ENCODE results near the gene ZFHX3. TPM values are rescaled to one million over a fixed set of nuclear protein-coding genes. Genes with fewer than 3 reads are reported as not detected.
A peak's percentile ranks its signal among the peaks of the same experiment; 100 is the strongest.

Gene ZFHX3
- total and polyA plus RNA-seq, 9 of the 15 experiments (the other 6 are each of a cell fraction or from before 2014, with no cell fraction given): 0.01 to 0.23 (median 0.06) TPM; not detected in 4

DNA sequence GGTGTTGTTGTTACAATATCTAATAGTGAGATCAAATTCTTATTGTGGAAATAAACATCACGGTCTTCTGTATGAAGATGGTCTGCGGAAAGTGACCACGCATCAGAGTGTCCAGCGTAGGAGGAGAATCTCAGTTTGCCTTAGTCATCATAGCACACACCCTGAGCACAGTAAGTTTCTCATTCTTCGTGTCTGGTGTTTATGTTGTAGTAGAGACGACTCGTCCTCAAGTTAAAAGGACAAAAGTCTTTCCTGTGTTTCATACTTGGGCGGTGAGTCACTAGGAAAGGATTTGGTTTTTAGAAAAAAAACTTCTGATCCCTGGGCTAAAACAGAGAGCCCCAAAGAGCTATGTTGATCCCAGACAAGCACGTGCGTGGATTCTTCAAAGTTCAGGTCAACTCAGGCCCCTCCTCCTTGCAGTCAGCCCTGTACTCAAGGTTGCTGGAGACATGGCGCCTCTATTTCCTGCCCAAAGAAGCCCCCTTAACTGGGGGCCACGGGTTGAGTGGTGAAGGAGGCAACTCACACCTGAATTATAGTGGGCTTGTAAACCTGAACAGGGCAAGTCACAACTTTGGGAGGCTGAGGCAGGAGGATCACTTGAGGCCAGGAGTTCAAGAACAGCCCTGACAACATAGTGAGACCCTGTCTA is 170.4 kb downstream of the ZFHX3 start:
- ATAC-seq (peak; percentile 42; the same call in 1 of the 3 replicates), FAIRE-seq (no peak), DNase-seq (ENCODE audit: extremely low read depth in 1 of 4, low spot score in 3 of 4) (no peak)
- H4K20me1 ChIP-seq (replicated peaks; ENCODE audit: control insufficient read depth, insufficient read depth, low read length): no peaks in the 10 kb centered on the region
- H3K4me2 ChIP-seq (ENCODE audit: insufficient read depth, low read length): no peak overlapping the region
- 2% methylated on average over 12 of the region's 12 CpGs for WGBS (ENCODE audit: insufficient coverage, low coverage, missing lambda C conversion rate)
- no peaks in the 10 kb centered on the region for H3K36me3 ChIP-seq (ENCODE audit: control insufficient read depth, insufficient read depth, low read length)
- no peaks in the 10 kb centered on the region for H3K79me2 ChIP-seq (ENCODE audit: control insufficient read depth, insufficient read depth, low read length)
- H3K9ac ChIP-seq (ENCODE audit: insufficient read depth in 1 of 2, low read depth in 2 of 2, low read length in 2 of 2): no peak overlapping the region
- POLR2A ChIA-PET: no interaction called here
- H2AFZ ChIP-seq (ENCODE audit: low read depth, low read length): no peak overlapping the region
- H3K27me3 ChIP-seq (ENCODE audit: control insufficient read depth in 2 of 2, insufficient read depth in 2 of 2, low read length in 2 of 2): peaks cover 2 to 48% of the 10 kb centered on the region in 2 experiments; a peak in 4 of 5 replicates
- H3K9me1 ChIP-seq (ENCODE audit: control insufficient read depth, insufficient read depth, low read length): no peaks in the 10 kb centered on the region
- BruUV-seq (replicated peaks): no TSS peak
- H3K9me3 ChIP-seq (replicated peaks; ENCODE audit: control insufficient read depth, insufficient read depth, low read depth, low read length): no peaks in the 10 kb centered on the region
- in situ Hi-C loops (cut with MboI) (no loop called here), intact Hi-C loops (cut with micrococcal nuclease) (no loop called here)
- 0 out of 5 replicates have a peak, but pooled peaks cover 0 to 2% of the 10 kb centered on the region in 2 experiments for H3K4me1 ChIP-seq (replicated peaks in 1 of 2; ENCODE audit: control insufficient read depth in 2 of 2, insufficient read depth in 2 of 2, low read length in 2 of 2)
- CTCF ChIA-PET (ENCODE audit: low intra/inter-chr PET ratio): no interaction called here
- no peak overlapping the region for H3K4me3 ChIP-seq
- H3K27ac ChIP-seq (ENCODE audit: extremely low read depth, low read depth, low read length): no peak overlapping the region
- TF ChIP-seq SP2 (IDR thresholded peaks at IDR 0.05; ENCODE audit: extremely low read depth, low read depth, low read length, poor library complexity, severe bottlenecking): no peak
- no peak for TF ChIP-seq RFX5 (IDR thresholded peaks at IDR 0.05; ENCODE audit: low read depth, low read length)
- TF ChIP-seq POLR2AphosphoS2 (IDR thresholded peaks at IDR 0.05; ENCODE audit: low read length): no peak
- TF ChIP-seq MTA2 (IDR thresholded peaks at IDR 0.05; ENCODE audit: low read depth): no peak
- TF ChIP-seq, protein P1, sequence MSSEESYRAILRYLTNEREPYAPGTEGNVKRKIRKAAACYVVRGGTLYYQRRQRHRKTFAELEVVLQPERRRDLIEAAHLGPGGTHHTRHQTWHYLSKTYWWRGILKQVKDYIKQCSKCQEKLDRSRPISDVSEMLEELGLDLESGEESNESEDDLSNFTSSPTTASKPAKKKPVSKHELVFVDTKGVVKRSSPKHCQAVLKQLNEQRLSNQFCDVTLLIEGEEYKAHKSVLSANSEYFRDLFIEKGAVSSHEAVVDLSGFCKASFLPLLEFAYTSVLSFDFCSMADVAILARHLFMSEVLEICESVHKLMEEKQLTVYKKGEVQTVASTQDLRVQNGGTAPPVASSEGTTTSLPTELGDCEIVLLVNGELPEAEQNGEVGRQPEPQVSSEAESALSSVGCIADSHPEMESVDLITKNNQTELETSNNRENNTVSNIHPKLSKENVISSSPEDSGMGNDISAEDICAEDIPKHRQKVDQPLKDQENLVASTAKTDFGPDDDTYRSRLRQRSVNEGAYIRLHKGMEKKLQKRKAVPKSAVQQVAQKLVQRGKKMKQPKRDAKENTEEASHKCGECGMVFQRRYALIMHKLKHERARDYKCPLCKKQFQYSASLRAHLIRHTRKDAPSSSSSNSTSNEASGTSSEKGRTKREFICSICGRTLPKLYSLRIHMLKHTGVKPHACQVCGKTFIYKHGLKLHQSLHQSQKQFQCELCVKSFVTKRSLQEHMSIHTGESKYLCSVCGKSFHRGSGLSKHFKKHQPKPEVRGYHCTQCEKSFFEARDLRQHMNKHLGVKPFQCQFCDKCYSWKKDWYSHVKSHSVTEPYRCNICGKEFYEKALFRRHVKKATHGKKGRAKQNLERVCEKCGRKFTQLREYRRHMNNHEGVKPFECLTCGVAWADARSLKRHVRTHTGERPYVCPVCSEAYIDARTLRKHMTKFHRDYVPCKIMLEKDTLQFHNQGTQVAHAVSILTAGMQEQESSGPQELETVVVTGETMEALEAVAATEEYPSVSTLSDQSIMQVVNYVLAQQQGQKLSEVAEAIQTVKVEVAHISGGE (CRISPR knock-in tag; IDR thresholded peaks at IDR 0.05): no peak
- no peak for TF ChIP-seq SOX6 (IDR thresholded peaks at IDR 0.05)
- no peak for TF ChIP-seq HDAC3 (IDR thresholded peaks at IDR 0.05; ENCODE audit: borderline replicate concordance, partially characterized antibody)
- no peak for TF ChIP-seq SAFB (IDR thresholded peaks at IDR 0.05; ENCODE audit: borderline replicate concordance, low read depth, low read length)
- TF ChIP-seq SNRNP70 (optimal IDR thresholded peaks at IDR 0.05; ENCODE audit: low read depth, low read length): no peak
- TF ChIP-seq, protein P2, sequence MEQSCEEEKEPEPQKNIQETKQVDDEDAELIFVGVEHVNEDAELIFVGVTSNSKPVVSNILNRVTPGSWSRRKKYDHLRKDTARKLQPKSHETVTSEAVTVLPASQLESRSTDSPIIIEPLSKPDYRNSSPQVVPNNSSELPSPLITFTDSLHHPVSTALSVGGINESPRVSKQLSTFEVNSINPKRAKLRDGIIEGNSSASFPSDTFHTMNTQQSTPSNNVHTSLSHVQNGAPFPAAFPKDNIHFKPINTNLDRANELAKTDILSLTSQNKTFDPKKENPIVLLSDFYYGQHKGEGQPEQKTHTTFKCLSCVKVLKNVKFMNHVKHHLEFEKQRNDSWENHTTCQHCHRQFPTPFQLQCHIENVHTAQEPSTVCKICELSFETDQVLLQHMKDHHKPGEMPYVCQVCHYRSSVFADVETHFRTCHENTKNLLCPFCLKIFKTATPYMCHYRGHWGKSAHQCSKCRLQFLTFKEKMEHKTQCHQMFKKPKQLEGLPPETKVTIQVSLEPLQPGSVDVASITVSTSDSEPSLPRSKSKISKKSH (CRISPR knock-in tag; IDR thresholded peaks at IDR 0.05): no peak
- no peak for TF ChIP-seq ZNF77 (CRISPR knock-in tag; IDR thresholded peaks at IDR 0.05)
- no peak for TF ChIP-seq SRSF7 (optimal IDR thresholded peaks at IDR 0.05; ENCODE audit: low read depth, low read length)
- TF ChIP-seq RBM14 (IDR thresholded peaks at IDR 0.05; ENCODE audit: borderline replicate concordance, insufficient read depth, low read depth, low read length): no peak
- TF ChIP-seq, protein P3, sequence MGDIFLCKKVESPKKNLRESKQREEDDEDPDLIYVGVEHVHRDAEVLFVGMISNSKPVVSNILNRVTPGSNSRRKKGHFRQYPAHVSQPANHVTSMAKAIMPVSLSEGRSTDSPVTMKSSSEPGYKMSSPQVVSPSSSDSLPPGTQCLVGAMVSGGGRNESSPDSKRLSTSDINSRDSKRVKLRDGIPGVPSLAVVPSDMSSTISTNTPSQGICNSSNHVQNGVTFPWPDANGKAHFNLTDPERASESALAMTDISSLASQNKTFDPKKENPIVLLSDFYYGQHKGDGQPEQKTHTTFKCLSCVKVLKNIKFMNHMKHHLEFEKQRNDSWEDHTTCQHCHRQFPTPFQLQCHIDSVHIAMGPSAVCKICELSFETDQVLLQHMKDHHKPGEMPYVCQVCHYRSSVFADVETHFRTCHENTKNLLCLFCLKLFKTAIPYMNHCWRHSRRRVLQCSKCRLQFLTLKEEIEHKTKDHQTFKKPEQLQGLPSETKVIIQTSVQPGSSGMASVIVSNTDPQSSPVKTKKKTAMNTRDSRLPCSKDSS (IDR thresholded peaks at IDR 0.05; ENCODE audit: low read depth, partially characterized antibody): no peak
- peak; percentile 3; the same call in 1 of the 2 replicates for TF ChIP-seq MAFK (IDR thresholded peaks at IDR 0.05; ENCODE audit: low read length)
- TF ChIP-seq NFE2 (IDR thresholded peaks at IDR 0.05; ENCODE audit: low read depth): peak; percentile 33

Measured in K562 (cell line).